ENCODE measurements around the gene CAMK4.
A peak's percentile ranks its signal among the peaks of the same experiment; 100 is the strongest.

The CAMK4 gene

GRCh38 chr5:111385970-111386831, 162.0 kb downstream of the CAMK4 start (continued):
- peak; percentile 87 for TF ChIP-seq ATF2 (tag by site-specific recombination; IDR thresholded peaks at IDR 0.05; ENCODE audit: low read depth)
- TF ChIP-seq ZNF610 (tag by site-specific recombination; IDR thresholded peaks at IDR 0.05; ENCODE audit: borderline replicate concordance): no peak; the same call in 1 of the 2 replicates
- peak; percentile 82 for TF ChIP-seq ZNF843 (tag by site-specific recombination; IDR thresholded peaks at IDR 0.05)
- TF ChIP-seq SETDB1 (IDR thresholded peaks at IDR 0.05; ENCODE audit: insufficient read length, low read length): no peak
- TF ChIP-seq OVOL3 (tag by site-specific recombination; IDR thresholded peaks at IDR 0.05): 0 out of 2 replicates have a peak, but pooled peaks have one; percentile 49
- TF ChIP-seq MZF1 (tag by site-specific recombination; IDR thresholded peaks at IDR 0.05; ENCODE audit: borderline replicate concordance): 0 out of 2 replicates have a peak, but pooled peaks have one; percentile 22
- TF ChIP-seq ZBTB17 (tag by site-specific recombination; IDR thresholded peaks at IDR 0.05): peak; percentile 59
- TF ChIP-seq ZBTB44 (tag by site-specific recombination; IDR thresholded peaks at IDR 0.05): peak; percentile 92
- TF ChIP-seq TRIM28 (IDR thresholded peaks at IDR 0.05; ENCODE audit: borderline replicate concordance, low read length): peak; percentile 80
- peak; percentile 20; the same call in 1 of the 2 replicates for TF ChIP-seq ZNF629 (tag by site-specific recombination; IDR thresholded peaks at IDR 0.05)
- TF ChIP-seq ZBTB20 (tag by site-specific recombination; IDR thresholded peaks at IDR 0.05): peak; percentile 22; the same call in 1 of the 2 replicates
- TF ChIP-seq IKZF3 (tag by site-specific recombination; IDR thresholded peaks at IDR 0.05): peak; percentile 83
- TF ChIP-seq FEZF1 (tag by site-specific recombination; IDR thresholded peaks at IDR 0.05): peak; percentile 82
- TF ChIP-seq OSR2 (tag by site-specific recombination; IDR thresholded peaks at IDR 0.05): peak; percentile 95
- peak; percentile 52 for TF ChIP-seq SCRT2 (tag by site-specific recombination; IDR thresholded peaks at IDR 0.05)
- TF ChIP-seq ZNF580 (tag by site-specific recombination; IDR thresholded peaks at IDR 0.05): peak; percentile 30; the same call in 1 of the 2 replicates
- peak; percentile 42; the same call in 1 of the 2 replicates for TF ChIP-seq ZIC2 (tag by site-specific recombination; IDR thresholded peaks at IDR 0.05)
- TF ChIP-seq ZNF24 (tag by site-specific recombination; IDR thresholded peaks at IDR 0.05): 0 out of 2 replicates have a peak, but pooled peaks have one; percentile 17
- no peak for TF ChIP-seq ZNF10 (tag by site-specific recombination; IDR thresholded peaks at IDR 0.05)
- no peak; the same call in 1 of the 2 replicates for TF ChIP-seq ZNF513 (tag by site-specific recombination; IDR thresholded peaks at IDR 0.05)
- peak; percentile 84 for TF ChIP-seq PRDM6 (tag by site-specific recombination; IDR thresholded peaks at IDR 0.05)
- 0 out of 2 replicates have a peak, but pooled peaks have one; percentile 13 for TF ChIP-seq SCRT1 (tag by site-specific recombination; IDR thresholded peaks at IDR 0.05; ENCODE audit: borderline replicate concordance)

Data from HEK293 (cell line).